Measurements from ENCODE around the gene ARHGEF2.

ARHGEF2 gene

GRCh38 chr1:155940993-155941844 is 37.1 kb downstream of the ARHGEF2 start, which contains the start of gene RXFP4:
RXFP4 (plus strand) TSS chr1:155941638; CDS start chr1:155941710, 72 bp downstream.
- no peak within 1 kb of the TSS for H3K4me3 ChIP-seq (ENCODE audit: extremely low read depth, insufficient read depth, low read length, poor library complexity, severe bottlenecking)
- WGBS, 2 experiments (ENCODE audit: insufficient coverage in 2 of 2): 61 to 91% methylated on average over 6 to 9 of the region's 11 CpGs
- no peaks in the 10 kb centered on the region for H3K9me3 ChIP-seq (ENCODE audit: control insufficient read depth, low read length)
- peaks cover 15% of the 10 kb centered on the region for H3K4me1 ChIP-seq (ENCODE audit: control insufficient read depth, insufficient read depth, low read length, poor library complexity, severe bottlenecking)
- H3K27ac ChIP-seq (ENCODE audit: low read depth, low read length, severe bottlenecking): peak within 1 kb of the TSS; percentile 46
- H3K36me3 ChIP-seq (ENCODE audit: control insufficient read depth, insufficient read depth, low read length): peaks cover 8% of the 10 kb centered on the region

- Histone ChIP-seq H3K4me1 (ENCODE audit: control insufficient read depth, insufficient read depth, low read length, poor library complexity, severe bottlenecking) (peaks cover 13% of the 10 kb centered on the region), H3K36me3 (ENCODE audit: control insufficient read depth, insufficient read depth, low read length) (peaks cover 1% of the 10 kb centered on the region), H3K9me3 (ENCODE audit: control insufficient read depth, low read length) (no peaks in the 10 kb centered on the region), H3K27ac (ENCODE audit: low read depth, low read length, severe bottlenecking) (peak overlapping the region; percentile 46), H3K4me3 (ENCODE audit: extremely low read depth, insufficient read depth, low read length, poor library complexity, severe bottlenecking) (no peak overlapping the region)
- 83% methylated on average over 3 to 4 of the region's 4 CpGs for WGBS, 2 experiments (ENCODE audit: insufficient coverage in 2 of 2)
These were observed 37.8 kb downstream of the ARHGEF2 start for GRCh38 chr1:155940482-155940992.

- H3K9me3 ChIP-seq (ENCODE audit: control insufficient read depth, low read length): no peaks in the 10 kb centered on the region
- no CpG with 5 or more reads among the region's 1 CpG for WGBS, 2 experiments (ENCODE audit: insufficient coverage in 2 of 2)
- peaks cover 5% of the 10 kb centered on the region for H3K36me3 ChIP-seq (ENCODE audit: control insufficient read depth, insufficient read depth, low read length)
- peak overlapping the region; percentile 29 for H3K27ac ChIP-seq (ENCODE audit: low read depth, low read length, severe bottlenecking)
- H3K4me3 ChIP-seq (ENCODE audit: extremely low read depth, insufficient read depth, low read length, poor library complexity, severe bottlenecking): no peak overlapping the region
- H3K4me1 ChIP-seq (ENCODE audit: control insufficient read depth, insufficient read depth, low read length, poor library complexity, severe bottlenecking): peaks cover 17% of the 10 kb centered on the region
These were observed 40.1 kb downstream of the ARHGEF2 start for GRCh38 chr1:155938220-155938627.

GRCh38 chr1:155934936-155935590 is 43.3 kb downstream of the ARHGEF2 start:
- H3K27ac ChIP-seq (ENCODE audit: low read depth, low read length, severe bottlenecking): peak overlapping the region; percentile 87
- H3K36me3 ChIP-seq (ENCODE audit: control insufficient read depth, insufficient read depth, low read length): peaks cover 36% of the 10 kb centered on the region
- peak overlapping the region; percentile 98 for H3K4me3 ChIP-seq (ENCODE audit: extremely low read depth, insufficient read depth, low read length, poor library complexity, severe bottlenecking)
- H3K9me3 ChIP-seq (ENCODE audit: control insufficient read depth, low read length): no peaks in the 10 kb centered on the region
- H3K4me1 ChIP-seq (ENCODE audit: control insufficient read depth, insufficient read depth, low read length, poor library complexity, severe bottlenecking): peaks cover 19% of the 10 kb centered on the region
- 94 to 95% methylated on average over 22 of the region's 24 CpGs for WGBS, 2 experiments (ENCODE audit: insufficient coverage in 2 of 2)

- H3K4me1 ChIP-seq (ENCODE audit: control insufficient read depth, insufficient read depth, low read length, poor library complexity, severe bottlenecking): peaks cover 19% of the 10 kb centered on the region
- H3K36me3 ChIP-seq (ENCODE audit: control insufficient read depth, insufficient read depth, low read length): peaks cover 44% of the 10 kb centered on the region
- 3 to 6% methylated on average over 34 to 48 of the region's 50 CpGs for WGBS, 2 experiments (ENCODE audit: insufficient coverage in 2 of 2)
- H3K4me3 ChIP-seq (ENCODE audit: extremely low read depth, insufficient read depth, low read length, poor library complexity, severe bottlenecking): peak within 1 kb of the TSS; percentile 98
- H3K27ac ChIP-seq (ENCODE audit: low read depth, low read length, severe bottlenecking): peak within 1 kb of the TSS; percentile 87
- no peaks in the 10 kb centered on the region for H3K9me3 ChIP-seq (ENCODE audit: control insufficient read depth, low read length)
These were observed 44.0 kb downstream of the ARHGEF2 start, which contains the start of gene KHDC4 for GRCh38 chr1:155934097-155934935. KHDC4 (minus strand) TSS chr1:155934413; CDS start chr1:155934373, 40 bp downstream.

- H3K9me3 ChIP-seq (ENCODE audit: control insufficient read depth, low read length): no peaks in the 10 kb centered on the region
- peak overlapping the region; percentile 87 for H3K27ac ChIP-seq (ENCODE audit: low read depth, low read length, severe bottlenecking)
- H3K4me1 ChIP-seq (ENCODE audit: control insufficient read depth, insufficient read depth, low read length, poor library complexity, severe bottlenecking): peaks cover 19% of the 10 kb centered on the region
- 5 to 6% methylated on average over 7 to 10 of the region's 10 CpGs for WGBS, 2 experiments (ENCODE audit: insufficient coverage in 2 of 2)
- H3K4me3 ChIP-seq (ENCODE audit: extremely low read depth, insufficient read depth, low read length, poor library complexity, severe bottlenecking): peak overlapping the region; percentile 98
- H3K36me3 ChIP-seq (ENCODE audit: control insufficient read depth, insufficient read depth, low read length): peaks cover 51% of the 10 kb centered on the region
These were observed 44.7 kb downstream of the ARHGEF2 start for GRCh38 chr1:155933591-155934096.

GRCh38 chr1:155932487-155932886 is 45.9 kb downstream of the ARHGEF2 start:
- Histone ChIP-seq H3K9me3 (ENCODE audit: control insufficient read depth, low read length) (no peaks in the 10 kb centered on the region), H3K27ac (ENCODE audit: low read depth, low read length, severe bottlenecking) (no peak overlapping the region), H3K4me3 (ENCODE audit: extremely low read depth, insufficient read depth, low read length, poor library complexity, severe bottlenecking) (peak overlapping the region; percentile 98), H3K36me3 (ENCODE audit: control insufficient read depth, insufficient read depth, low read length) (peaks cover 62% of the 10 kb centered on the region), H3K4me1 (ENCODE audit: control insufficient read depth, insufficient read depth, low read length, poor library complexity, severe bottlenecking) (peaks cover 19% of the 10 kb centered on the region)
- WGBS, 2 experiments (ENCODE audit: insufficient coverage in 2 of 2): 89 to 100% methylated on average over 1 to 3 of the region's 5 CpGs

- peaks cover 66% of the 10 kb centered on the region for H3K36me3 ChIP-seq (ENCODE audit: control insufficient read depth, insufficient read depth, low read length)
- H3K27ac ChIP-seq (ENCODE audit: low read depth, low read length, severe bottlenecking): no peak overlapping the region
- no peaks in the 10 kb centered on the region for H3K9me3 ChIP-seq (ENCODE audit: control insufficient read depth, low read length)
- peak overlapping the region; percentile 98 for H3K4me3 ChIP-seq (ENCODE audit: extremely low read depth, insufficient read depth, low read length, poor library complexity, severe bottlenecking)
- peaks cover 19% of the 10 kb centered on the region for H3K4me1 ChIP-seq (ENCODE audit: control insufficient read depth, insufficient read depth, low read length, poor library complexity, severe bottlenecking)
- WGBS, 2 experiments (ENCODE audit: insufficient coverage in 2 of 2): no CpG with 5 or more reads among the region's 1 CpG
These were observed 46.3 kb downstream of the ARHGEF2 start for GRCh38 chr1:155932081-155932480.

- 96 to 100% methylated on average over 5 of the region's 7 CpGs for WGBS, 2 experiments (ENCODE audit: insufficient coverage in 2 of 2)
- H3K27ac ChIP-seq (ENCODE audit: low read depth, low read length, severe bottlenecking): no peak overlapping the region
- peaks cover 19% of the 10 kb centered on the region for H3K4me1 ChIP-seq (ENCODE audit: control insufficient read depth, insufficient read depth, low read length, poor library complexity, severe bottlenecking)
- no peaks in the 10 kb centered on the region for H3K9me3 ChIP-seq (ENCODE audit: control insufficient read depth, low read length)
- peaks cover 72% of the 10 kb centered on the region for H3K36me3 ChIP-seq (ENCODE audit: control insufficient read depth, insufficient read depth, low read length)
- H3K4me3 ChIP-seq (ENCODE audit: extremely low read depth, insufficient read depth, low read length, poor library complexity, severe bottlenecking): peak overlapping the region; percentile 98
These were observed 46.9 kb downstream of the ARHGEF2 start for GRCh38 chr1:155931332-155932038.

All from mesodermal cell (in vitro differentiated cells).